ENCODE measurements around the gene CEP63.

Gene CEP63

DNA sequence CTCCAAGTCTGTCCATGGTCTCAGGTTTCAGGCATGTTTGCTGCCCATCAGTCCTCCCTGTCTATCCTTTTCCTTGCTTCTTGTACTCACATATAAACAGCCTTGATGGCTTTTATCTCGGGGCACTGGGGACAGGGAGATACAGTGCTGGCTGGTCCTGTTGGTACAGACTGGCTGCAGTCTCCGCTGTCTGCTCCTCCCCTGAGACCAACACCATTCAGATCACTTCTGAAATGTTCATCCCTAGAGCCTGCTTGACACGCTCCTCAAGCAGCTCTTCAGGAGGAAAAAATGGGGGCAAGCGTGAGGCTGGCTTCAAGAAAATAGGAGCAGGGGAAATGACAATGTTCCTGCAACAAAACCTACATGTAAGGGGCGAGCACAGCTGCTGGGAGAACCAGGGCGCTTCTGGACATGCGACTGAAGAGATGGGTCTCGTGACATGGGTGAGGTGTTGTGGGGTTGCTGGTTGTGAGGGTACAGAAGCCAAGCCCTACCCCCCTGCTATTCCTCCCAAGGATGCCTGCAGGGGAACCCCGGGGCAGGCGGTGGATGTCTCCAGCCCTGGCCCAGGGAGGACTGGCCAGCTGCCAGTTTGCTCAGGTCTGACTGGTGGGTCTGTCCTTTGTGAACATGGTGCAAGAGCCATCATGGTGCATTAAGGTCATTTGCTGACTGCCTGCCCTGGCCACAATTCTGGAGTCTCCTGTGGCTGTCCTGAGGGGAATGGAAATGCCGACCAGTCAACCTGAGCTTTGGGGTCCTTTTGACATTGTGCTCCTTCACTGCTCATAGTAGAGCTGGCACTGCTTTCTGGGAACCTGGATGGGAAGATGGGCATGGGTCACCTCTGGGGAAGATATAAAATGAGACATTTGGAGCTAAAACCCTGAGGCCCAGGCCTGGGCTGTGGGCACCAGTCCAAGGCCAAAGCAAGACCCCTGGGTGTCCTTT lies 124.9 kb downstream of the CEP63 start:
- DNase-seq, result no peak

DNA sequence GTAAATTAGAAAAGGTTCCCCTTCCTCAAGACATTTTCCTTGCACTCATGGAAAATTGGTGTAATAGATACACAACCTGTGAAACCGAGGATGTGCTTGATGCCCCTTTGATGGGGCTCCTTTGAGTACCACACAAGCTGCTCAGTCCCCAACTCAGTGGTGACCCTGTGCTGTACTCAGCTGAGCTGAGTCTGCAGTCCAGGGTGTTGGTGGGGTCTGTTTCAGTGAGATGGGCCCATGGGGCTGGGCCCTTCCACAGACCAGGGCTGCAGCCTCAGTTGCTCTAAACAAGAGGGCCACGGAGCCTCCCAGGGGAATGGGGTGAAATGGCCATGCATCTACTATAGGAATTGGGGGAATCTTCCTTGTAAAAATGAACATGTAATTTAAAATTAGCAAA lies 125.7 kb downstream of the CEP63 start:
- no peak for DNase-seq

DNA sequence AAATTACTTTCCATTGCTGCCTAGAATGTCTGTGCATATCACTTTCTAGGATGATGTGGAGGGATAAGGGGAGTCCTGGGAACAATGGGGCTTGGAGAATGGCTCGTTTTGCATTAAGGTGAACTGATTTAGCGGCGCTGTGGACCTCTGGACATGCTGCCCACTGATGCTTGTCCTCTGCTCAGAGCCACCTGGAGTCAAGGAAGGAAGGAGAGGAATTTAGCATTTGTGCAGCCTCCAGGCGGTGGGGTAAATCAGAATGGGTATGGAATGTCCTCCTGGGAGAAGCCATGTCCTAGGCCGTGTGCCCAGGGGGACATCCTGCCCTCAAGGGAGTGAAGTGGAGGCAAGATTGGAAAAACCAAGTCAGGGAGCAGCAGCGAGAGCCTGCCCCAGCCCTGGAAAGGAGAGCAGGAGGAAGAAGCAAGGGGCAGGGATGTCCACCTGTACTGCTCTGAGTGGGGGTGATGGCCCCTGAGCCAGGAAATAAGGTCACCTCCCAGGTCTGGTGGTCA lies 127.2 kb downstream of the CEP63 start:
- no peak for DNase-seq

DNA sequence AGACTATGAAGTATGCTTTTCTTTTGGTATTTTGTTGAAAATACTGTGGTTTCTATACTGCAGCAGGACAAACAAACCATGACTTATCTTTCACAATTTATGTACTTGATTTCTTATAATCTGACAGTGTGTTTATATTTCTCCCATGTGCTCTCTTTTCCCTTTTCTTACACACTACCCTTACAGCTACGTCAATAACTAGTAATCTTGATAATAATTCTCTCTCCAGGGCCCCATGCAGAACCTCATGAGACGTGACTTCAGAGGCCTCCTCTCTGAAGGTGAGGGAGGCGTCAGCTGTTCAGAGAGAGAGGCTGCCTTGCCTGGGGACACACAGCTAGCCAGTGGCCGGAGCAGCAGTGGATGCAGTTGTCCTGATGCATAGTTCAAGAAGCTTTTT lies 129.1 kb downstream of the CEP63 start:
- DNase-seq, result no peak

DNA sequence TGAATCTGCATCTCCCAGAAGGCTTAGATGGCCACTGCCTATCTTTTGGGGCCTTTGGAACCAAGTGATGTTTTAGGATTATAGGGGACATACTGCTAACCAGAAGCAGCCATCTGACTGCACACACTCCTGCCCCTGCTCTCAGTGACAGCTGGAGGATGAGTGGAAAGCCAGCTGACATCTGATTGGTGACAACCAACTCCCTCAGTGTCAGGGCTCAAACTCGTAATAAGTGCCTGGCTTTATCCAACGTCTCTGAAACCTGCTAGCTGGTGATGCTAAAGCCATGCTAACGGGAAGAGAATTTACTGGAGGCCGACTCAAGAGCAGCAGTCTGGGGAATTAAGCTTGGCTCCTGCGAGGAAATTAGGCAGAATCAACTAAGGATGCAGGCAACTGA lies 129.9 kb downstream of the CEP63 start:
- no peak for DNase-seq

DNA sequence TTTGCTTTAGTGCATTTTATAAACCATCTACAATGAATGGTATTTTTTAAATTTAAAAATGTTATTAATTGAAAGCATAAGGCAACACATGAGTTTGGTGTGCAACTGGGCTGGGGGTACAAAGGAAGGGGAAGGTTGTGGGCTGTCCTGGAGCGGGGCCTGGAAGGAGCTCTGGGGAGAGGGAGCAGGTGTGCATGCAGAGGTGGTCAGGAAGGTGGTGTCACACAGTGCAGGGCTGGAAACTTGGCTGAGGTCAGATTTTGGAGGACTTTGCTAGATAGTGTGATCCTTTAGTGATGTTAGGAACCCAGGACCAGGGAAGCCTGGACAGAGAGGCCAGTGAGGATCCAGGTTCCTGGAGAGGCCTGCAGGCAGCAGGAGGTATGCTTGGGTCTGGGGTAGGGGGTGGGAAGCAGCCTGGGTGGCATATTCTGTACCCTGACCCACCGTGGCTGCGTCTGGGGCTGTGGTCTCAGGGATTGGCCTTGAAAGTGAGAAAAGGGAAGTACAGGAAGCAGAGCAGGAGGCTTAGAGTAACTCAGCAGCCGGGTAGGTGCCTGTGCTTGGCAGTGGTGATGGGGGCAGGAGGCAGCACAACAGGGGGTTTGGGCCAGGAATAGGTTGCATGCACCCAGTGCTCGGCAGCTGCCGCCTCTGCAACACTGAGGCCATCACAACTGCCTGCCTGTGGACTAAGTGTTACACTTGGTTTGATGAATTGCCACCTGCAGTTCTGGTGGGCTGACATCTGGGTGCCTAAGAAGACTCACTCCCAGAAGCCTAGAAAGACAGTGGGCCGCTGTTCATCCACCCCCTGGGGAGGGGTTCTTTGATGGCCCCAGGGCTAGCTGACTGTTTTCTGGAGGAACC lies 132.0 kb downstream of the CEP63 start:
- DNase-seq, result no peak

DNA sequence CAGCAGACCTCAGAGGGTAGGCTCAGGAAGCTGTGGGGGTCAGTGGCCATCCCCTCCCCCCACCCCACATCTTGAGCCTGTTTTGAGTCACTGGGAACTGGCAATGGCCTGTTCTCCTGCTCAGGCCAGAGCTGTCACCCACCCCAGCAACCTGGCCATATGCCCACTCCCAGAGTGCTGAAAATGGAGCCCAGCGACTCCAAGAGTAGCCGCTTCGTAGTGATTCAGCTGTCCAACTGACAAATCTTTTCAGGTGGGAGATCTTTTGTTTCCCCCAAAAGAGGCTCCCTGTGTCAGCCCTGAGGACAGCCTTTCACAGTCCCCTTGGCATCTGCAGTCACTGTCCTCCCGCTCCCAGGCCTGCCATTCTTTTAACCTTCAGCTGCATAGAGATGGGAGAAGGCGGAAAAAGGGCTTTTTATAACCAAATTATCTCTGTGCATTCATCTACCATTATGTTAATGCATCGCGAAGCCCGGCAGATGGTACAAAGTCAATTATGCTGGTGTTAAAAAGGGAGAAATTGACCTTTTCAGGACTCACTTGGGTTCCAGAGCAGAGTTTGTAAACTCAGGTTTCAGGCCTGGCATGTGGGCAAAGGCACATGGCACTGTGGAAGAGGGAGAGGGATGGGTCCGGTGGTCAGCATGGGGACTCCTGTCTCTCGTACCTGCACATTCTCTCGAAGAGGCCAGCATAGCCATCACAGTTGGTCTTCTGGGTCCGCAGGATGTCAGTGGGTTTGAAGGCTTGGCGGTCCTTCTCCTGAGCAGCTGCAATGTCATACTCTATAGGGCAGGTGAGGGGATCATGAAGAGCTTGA lies 132.8 kb downstream of the CEP63 start:
- DNase-seq, result no peak

DNA sequence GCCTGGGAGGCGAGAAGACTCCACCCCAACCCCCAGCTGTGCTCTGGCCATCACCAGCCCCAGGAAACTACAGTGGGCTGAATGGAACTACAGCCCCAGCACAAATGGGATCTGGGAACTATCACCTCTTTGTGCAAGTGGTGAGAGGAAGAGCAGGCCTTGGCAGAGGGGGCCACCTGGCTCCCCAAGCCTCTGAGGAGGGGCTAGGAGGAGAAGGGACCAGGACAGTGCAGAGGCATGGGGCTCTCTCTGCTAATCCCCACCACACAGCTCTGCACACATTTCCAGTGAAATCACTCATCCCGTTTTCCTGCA lies 133.4 kb downstream of the CEP63 start:
- no peak for DNase-seq

DNA sequence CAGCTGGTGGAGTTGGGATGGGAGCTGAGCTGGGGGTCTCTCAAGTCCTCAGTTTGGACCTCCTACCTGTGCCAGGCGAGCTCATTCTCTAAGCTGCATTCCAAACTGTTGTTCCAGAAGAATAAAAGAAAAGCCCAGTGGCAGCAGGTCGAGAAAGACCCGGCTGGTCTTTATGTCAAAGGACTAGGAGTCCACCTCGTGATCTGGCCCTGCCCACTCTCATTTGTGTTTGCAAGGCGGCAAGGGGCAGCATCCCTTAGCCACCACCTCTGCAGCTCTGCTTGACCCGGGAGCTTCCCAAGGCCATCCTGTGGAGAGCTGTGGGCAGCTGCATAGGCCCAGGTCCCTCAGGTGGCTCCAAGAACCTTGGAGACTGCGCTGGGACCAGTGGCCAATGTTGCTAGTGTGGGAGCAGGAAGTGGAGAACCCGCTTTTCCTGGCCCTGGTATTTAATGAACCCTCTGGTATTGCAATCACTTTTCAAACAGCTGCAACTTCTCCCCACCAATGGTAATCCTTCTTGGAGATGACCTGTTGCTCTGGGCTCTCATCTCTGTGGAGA lies 134.1 kb downstream of the CEP63 start:
- DNase-seq, result no peak

DNA sequence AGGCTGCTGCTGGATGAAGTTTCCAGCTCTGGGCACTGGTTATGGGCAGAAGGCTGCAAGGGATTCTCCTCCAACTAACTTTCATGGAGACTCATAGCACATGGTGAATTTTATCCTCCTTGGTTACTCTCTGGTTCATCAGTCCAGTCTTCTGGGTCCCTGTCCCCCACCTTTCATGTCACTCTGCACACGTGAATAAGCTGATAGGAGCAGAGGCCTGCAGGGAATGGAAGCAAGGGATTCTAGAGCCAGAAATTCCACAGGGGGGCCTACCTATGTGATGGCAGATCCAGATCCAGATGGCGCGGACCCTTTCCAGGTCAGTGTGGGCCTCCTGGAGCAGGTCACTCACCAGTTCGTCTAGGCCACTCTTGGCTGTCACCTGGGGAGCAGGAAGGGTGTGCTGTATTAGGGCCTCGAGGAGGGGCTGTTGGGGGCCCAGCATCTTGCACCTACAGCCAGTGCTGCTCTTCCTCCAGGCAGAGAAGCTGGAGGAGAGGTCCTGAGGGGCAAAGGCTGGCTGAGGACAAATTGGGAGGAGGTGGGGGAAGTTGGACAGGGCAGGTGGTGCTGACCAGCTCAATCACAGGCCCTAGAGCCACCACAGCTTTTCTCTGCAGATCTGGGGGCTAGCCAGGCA lies 134.7 kb downstream of the CEP63 start:
- no peak for DNase-seq

DNA sequence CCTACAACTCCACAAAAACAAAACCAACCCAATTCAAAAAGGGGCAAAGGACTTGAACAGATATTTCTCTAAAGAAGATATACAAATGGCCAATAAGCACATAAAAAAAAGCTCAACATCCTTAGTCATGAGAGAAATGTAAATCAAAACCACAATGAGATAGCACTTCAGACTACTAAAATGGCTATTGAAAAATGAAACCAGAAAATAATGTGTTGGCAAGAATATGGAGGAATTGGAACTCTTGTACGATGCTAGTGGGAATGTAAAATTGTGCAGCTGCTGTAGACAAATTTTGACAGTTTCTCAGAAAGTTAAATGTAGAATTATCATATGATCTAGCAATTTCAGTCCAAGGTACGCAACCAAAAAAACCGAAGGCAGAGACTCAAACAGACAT lies 136.0 kb downstream of the CEP63 start:
- DNase-seq, result no peak

DNA sequence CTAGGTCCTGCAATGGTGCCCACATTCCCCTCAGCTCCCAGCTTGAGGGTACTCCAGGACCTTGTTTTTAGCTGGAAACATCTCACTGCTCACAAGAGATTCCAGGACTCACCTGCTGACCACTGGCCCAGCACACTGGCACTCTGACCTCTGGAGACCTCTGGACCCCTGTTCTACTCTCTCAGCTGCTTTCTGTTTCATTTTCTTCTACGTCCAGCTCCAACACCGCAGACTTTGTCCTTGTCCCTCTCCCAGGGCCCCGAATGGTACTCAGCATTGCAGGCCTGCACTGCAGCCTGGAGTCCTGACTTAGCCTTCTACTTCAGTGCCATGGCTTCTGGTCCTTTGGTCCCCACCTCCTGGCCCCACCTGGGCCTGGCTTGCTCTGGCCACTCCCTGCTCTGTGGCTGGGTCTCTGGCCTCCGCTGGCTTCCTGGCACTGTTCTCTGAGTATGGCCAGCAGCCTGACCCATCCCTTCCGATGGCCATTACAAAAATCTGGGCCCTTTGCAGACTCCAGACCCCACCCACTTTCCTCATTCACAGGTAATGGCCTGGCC lies 137.0 kb downstream of the CEP63 start:
- no peak for DNase-seq

DNA sequence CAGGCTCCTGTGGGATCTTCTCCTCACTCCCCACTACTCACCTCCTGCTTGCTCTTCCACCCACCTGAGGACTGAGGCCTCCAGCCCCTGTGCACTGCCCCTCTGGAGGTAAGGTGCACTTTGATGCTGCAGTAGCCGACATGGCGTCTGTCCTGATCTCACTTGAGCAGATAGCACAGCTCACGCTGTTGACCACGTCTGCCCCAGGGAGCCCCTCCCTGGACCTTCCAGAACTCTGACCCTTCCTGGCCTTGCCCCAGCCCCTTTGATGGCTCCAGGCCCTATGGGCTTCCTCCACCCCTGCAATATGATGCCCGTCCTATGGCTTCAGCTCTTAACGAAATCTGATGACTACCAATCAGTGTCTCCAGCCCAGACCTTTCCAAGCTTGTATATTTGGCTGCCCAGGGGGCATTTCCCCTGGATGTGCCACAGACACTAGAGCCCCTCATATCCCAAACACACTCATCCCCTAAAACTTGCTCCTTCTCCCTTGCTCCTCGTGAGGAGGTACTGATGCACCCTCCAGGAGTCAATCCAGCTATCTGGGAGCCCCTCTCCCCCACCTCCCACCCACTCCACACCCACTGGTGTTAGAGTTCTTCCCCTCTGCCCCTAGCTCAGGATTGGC lies 137.9 kb downstream of the CEP63 start:
- DNase-seq, result no peak

Data from SHP77 treated with DMSO at 0.1 percent for 48 hours (cell line).